ENCODE results near the gene SIX1.

Gene SIX1

GRCh38 chr14:60622210-60622916, 26.9 kb downstream of the SIX1 start:
- no peak overlapping the region for H3K4me2 ChIP-seq (ENCODE audit: low read depth, low read length, poor library complexity, severe bottlenecking)
- H2AFZ ChIP-seq (ENCODE audit: low read depth, low read length, severe bottlenecking): no peak overlapping the region
- H3K27me3 ChIP-seq (ENCODE audit: low read length): no peaks in the 10 kb centered on the region
- H4K20me1 ChIP-seq (ENCODE audit: low read depth, low read length): no peaks in the 10 kb centered on the region
- no peak overlapping the region for H3K4me3 ChIP-seq (ENCODE audit: insufficient read depth, low read length, poor library complexity, severe bottlenecking)
- no peaks in the 10 kb centered on the region for H3K9me2 ChIP-seq (replicated peaks; ENCODE audit: insufficient read depth, low read length)
- no peak overlapping the region for H3K9ac ChIP-seq (ENCODE audit: low read length)
- no peaks in the 10 kb centered on the region for H3K79me2 ChIP-seq (ENCODE audit: insufficient read depth, low read length)
- H3K36me3 ChIP-seq (ENCODE audit: low read length): no peaks in the 10 kb centered on the region
- TF ChIP-seq EZH2phosphoT487 (conservative IDR thresholded peaks at IDR 0.05; ENCODE audit: low read length) (no peak), CTCF (IDR thresholded peaks at IDR 0.05; ENCODE audit: insufficient read depth, low read length, poor library complexity, severe bottlenecking) (no peak)
- H3K9me3 ChIP-seq (ENCODE audit: insufficient read depth, low read length): no peaks in the 10 kb centered on the region
- no peaks in the 10 kb centered on the region for H3F3A ChIP-seq (ENCODE audit: insufficient read depth)
- H3K27ac ChIP-seq (ENCODE audit: low read depth, low read length): no peak overlapping the region

GRCh38 chr14:60621386-60621785, 27.9 kb downstream of the SIX1 start:
- H3K9me2 ChIP-seq (replicated peaks; ENCODE audit: insufficient read depth, low read length): no peaks in the 10 kb centered on the region
- no peak overlapping the region for H3K27ac ChIP-seq (ENCODE audit: low read depth, low read length)
- no peak overlapping the region for H3K9ac ChIP-seq (ENCODE audit: low read length)
- H3F3A ChIP-seq (ENCODE audit: insufficient read depth): no peaks in the 10 kb centered on the region
- no peak overlapping the region for H2AFZ ChIP-seq (ENCODE audit: low read depth, low read length, severe bottlenecking)
- no peaks in the 10 kb centered on the region for H3K36me3 ChIP-seq (ENCODE audit: low read length)
- no peaks in the 10 kb centered on the region for H3K79me2 ChIP-seq (ENCODE audit: insufficient read depth, low read length)
- no peaks in the 10 kb centered on the region for H3K9me3 ChIP-seq (ENCODE audit: insufficient read depth, low read length)
- H3K4me3 ChIP-seq (ENCODE audit: insufficient read depth, low read length, poor library complexity, severe bottlenecking): no peak overlapping the region
- TF ChIP-seq EZH2phosphoT487 (conservative IDR thresholded peaks at IDR 0.05; ENCODE audit: low read length) (no peak), CTCF (IDR thresholded peaks at IDR 0.05; ENCODE audit: insufficient read depth, low read length, poor library complexity, severe bottlenecking) (no peak)
- H4K20me1 ChIP-seq (ENCODE audit: low read depth, low read length): no peaks in the 10 kb centered on the region
- no peak overlapping the region for H3K4me2 ChIP-seq (ENCODE audit: low read depth, low read length, poor library complexity, severe bottlenecking)
- no peaks in the 10 kb centered on the region for H3K27me3 ChIP-seq (ENCODE audit: low read length)

DNA sequence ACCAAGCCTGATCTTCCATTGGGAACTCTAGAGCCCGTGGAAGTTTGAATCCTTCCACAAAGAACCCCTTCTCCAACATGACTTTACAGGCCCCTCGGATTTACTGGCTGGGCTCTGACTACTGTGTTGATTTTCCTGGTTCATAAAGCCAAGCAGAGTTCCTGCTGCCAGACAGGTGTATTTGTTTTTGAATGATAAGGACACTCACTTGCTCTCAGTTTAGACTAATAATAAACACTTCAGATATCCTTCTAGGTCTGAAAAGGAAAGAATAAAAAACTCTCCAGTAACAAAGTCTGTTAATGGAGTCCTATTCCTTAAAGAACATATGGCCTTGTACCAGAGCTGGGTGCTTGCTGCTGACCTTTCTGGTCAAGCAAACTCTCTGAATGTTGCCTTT, 31.0 kb downstream of the SIX1 start:
- Histone ChIP-seq H3K4me3 (ENCODE audit: insufficient read depth, low read length, poor library complexity, severe bottlenecking) (no peak overlapping the region), H2AFZ (ENCODE audit: low read depth, low read length, severe bottlenecking) (no peak overlapping the region), H3K4me2 (ENCODE audit: low read depth, low read length, poor library complexity, severe bottlenecking) (no peak overlapping the region)

More for the DNA sequence above, 31.0 kb downstream of the SIX1 start:
- Histone ChIP-seq H3K27me3 (ENCODE audit: low read length) (no peaks in the 10 kb centered on the region), H3F3A (ENCODE audit: insufficient read depth) (no peaks in the 10 kb centered on the region), H3K79me2 (ENCODE audit: insufficient read depth, low read length) (no peaks in the 10 kb centered on the region), H4K20me1 (ENCODE audit: low read depth, low read length) (no peaks in the 10 kb centered on the region), H3K36me3 (ENCODE audit: low read length) (no peaks in the 10 kb centered on the region), H3K27ac (ENCODE audit: low read depth, low read length) (no peak overlapping the region), H3K9ac (ENCODE audit: low read length) (no peak overlapping the region), H3K9me3 (ENCODE audit: insufficient read depth, low read length) (no peaks in the 10 kb centered on the region), H3K9me2 (replicated peaks; ENCODE audit: insufficient read depth, low read length) (no peaks in the 10 kb centered on the region)
- TF ChIP-seq EZH2phosphoT487 (conservative IDR thresholded peaks at IDR 0.05; ENCODE audit: low read length) (no peak), CTCF (IDR thresholded peaks at IDR 0.05; ENCODE audit: insufficient read depth, low read length, poor library complexity, severe bottlenecking) (no peak)

All from SU-DHL-6 (cell line).